Colonic mucosa (tissue), 4 donors: Measurements from ENCODE around the gene POU2AF3. TPM values are rescaled to one million over a fixed set of nuclear protein-coding genes. Genes with fewer than 3 reads are reported as not detected.

Source experiments
- DNase-seq: peaks from one replicate; pipeline ENCODE4 v3.0.0-alpha.2; 2020
- H3K27ac ChIP-seq: fragments of 200-600 bp; one replicate; pipeline ENCODE4 v1.8.0; 2021
- H3K27me3 ChIP-seq: fragments of 200-600 bp; one replicate; pipeline ENCODE4 v1.8.0; 2021
- H3K36me3 ChIP-seq: fragments of 200-600 bp; one replicate; pipeline ENCODE4 v1.8.0; 2021
- H3K4me1 ChIP-seq: fragments of 200-600 bp; one replicate; pipeline ENCODE4 v1.8.0; 2021; ENCODE audit warnings: mild to moderate bottlenecking
- H3K4me3 ChIP-seq: fragments of 200-600 bp; one replicate; pipeline ENCODE4 v1.8.0; 2021
- H3K9ac ChIP-seq, 2 donors: one replicate each; pipeline ENCODE4 v1.7.0; 2013; ENCODE audit warnings: control low read depth in 2 of 2, low read depth in 2 of 2, low read length in 2 of 2
- H3K9me3 ChIP-seq: fragments of 200-600 bp; one replicate; pipeline ENCODE4 v1.8.0; 2021
- intact Hi-C: fragments of 100-400 bp; cut with DNase I; formaldehyde crosslinking; loops from one replicate; pipeline ENCODE4 v1.14.1; 2022
- microRNA-seq: library from miRNA; unstranded; fragments of <30 nt; microRNA quantifications from one replicate; pipeline ENCODE4, GENCODE V29; 2019
- total RNA-seq, 2 donors: library from RNA; stranded (reverse); fragmentation: NEBNext Ultra II Directional in 1 of 2; extraction: Animal tissue kit (Norgen Biotek cat#: 25700) in 1 of 2; gene quantifications; one replicate each; pipeline ENCODE4 v1.2.1, GENCODE V29; 2021
- TF ChIP-seq, protein P1 (sequence below): fragments of 200-600 bp; IDR thresholded peaks from one replicate; pipeline ENCODE4 v1.8.0; 2022; ENCODE audit warnings: antibody characterized with exemption, mild to moderate bottlenecking
- donor health status: healthy.
- donor health status: DM: no; HTN: no; CAD: no.
- donor health status: DM: no; HTN: no; CAD: no.

Gene POU2AF3
- total RNA-seq, 2 donors from 2014 or later = 4.5 to 7.9 TPM

DNA sequence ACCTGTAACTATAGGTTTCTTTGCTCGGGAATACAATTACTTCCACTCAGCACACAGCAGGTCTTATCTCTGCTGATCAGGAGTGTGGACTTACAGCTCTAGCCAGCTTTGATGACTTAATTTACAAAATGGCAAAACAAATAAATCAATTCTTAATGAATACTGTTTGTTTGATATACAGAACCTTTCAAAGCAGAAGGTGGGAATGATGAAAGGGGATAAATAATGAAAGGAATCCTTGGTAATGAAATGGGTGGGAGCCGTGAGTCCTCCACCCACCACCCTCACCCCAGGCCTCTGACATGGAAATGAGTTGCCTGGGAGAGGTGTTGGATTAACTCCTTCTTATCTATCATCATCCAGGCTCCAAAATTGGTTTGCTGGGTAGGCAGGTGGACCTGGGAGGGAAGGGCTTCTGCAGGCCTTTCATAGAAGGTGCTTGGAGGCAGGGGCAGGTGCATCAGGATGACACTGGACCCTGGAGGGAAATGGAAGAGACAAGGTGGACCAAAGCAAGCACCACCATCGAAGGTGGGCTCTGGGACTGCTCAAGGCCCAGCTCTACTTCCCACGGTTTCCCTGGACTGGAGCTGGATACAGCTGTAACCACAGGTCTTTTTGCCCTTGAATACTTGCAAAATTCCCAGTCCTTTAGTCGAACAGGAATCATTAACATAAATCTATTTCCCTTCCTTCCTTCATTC lies 57.8 kb downstream of the POU2AF3 start:
- Histone ChIP-seq H3K36me3 (no peaks in the 10 kb centered on the region), H3K27me3 (no peaks in the 10 kb centered on the region), H3K4me1 (no peaks in the 10 kb centered on the region), H3K4me3 (no peak overlapping the region), H3K27ac (no peak overlapping the region), H3K9me3 (no peaks in the 10 kb centered on the region), H3K9ac (no peak overlapping the region)
- DNase-seq = no peak
- intact Hi-C loops = no loop called here
- TF ChIP-seq, protein P1, sequence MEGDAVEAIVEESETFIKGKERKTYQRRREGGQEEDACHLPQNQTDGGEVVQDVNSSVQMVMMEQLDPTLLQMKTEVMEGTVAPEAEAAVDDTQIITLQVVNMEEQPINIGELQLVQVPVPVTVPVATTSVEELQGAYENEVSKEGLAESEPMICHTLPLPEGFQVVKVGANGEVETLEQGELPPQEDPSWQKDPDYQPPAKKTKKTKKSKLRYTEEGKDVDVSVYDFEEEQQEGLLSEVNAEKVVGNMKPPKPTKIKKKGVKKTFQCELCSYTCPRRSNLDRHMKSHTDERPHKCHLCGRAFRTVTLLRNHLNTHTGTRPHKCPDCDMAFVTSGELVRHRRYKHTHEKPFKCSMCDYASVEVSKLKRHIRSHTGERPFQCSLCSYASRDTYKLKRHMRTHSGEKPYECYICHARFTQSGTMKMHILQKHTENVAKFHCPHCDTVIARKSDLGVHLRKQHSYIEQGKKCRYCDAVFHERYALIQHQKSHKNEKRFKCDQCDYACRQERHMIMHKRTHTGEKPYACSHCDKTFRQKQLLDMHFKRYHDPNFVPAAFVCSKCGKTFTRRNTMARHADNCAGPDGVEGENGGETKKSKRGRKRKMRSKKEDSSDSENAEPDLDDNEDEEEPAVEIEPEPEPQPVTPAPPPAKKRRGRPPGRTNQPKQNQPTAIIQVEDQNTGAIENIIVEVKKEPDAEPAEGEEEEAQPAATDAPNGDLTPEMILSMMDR = no peak

DNA sequence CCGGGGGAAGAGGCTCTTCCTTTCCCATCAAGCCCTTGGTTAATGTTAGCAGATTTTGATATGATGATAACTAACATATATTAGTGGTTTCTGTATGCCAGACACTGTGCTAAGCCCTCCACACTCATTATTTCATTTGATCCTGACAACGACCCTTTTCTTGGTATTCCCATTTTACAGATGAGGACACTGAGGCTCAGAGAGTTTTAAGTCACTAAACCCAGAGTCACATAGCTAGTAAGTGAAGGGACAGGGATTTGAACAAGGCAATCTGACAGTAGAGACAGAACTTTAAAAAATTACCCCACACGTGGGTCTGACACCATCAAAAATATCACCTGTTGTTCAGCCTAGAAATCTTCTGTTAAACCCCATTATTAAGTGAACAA lies 58.3 kb downstream of the POU2AF3 start:
- no peaks in the 10 kb centered on the region for H3K36me3 ChIP-seq
- intact Hi-C loops = no loop called here
- no peak for DNase-seq
- no peaks in the 10 kb centered on the region for H3K9me3 ChIP-seq
- H3K4me3 ChIP-seq = no peak overlapping the region
- no peak overlapping the region for H3K9ac ChIP-seq
- TF ChIP-seq, protein P1 = no peak
- H3K27me3 ChIP-seq = no peaks in the 10 kb centered on the region
- H3K27ac ChIP-seq = no peak overlapping the region
- no peaks in the 10 kb centered on the region for H3K4me1 ChIP-seq

DNA sequence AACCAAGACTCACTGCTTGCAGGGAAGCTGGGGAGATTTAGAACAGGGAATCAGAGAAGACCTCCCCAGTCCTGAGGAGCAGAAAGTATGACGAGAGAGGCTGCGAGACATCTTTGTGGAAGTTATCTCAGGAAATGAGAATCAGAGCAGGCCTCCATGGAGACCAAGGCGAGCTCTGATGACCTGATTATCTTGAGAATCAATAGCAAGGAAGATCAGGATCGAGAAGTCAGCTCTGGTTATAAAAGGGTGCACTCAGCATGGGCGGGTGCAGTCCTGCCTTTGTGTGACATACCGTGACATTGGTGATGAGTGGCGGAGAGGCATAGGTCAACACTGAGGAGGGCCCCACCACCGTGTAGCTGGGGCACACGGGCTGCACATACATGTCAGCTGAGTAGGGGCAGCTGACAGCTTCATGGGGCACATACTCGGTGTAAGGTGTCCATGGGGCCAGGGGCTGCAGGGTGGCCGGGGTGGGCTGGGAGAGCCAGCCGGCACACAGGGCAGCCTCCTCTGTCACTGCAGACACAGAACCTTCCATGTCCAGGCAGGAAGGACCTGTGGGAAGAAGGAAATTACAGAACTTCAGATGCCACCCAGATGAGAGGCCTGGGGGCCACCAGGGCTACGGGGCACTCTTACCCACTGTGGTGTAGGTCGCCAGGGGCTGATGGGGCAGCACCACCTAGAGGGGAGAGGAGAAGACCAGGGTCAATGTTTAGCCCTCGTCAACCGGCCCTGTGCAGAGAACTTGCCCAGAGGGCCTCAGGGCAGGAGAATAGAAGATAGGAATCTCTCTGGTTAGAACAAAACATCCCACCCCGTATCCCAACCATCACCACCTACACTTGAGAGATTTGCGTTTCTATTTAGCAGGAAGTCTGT lies 59.0 kb downstream of the POU2AF3 start:
- TF ChIP-seq, protein P1 = no peak
- no peak for DNase-seq
- Histone ChIP-seq H3K4me1 (no peaks in the 10 kb centered on the region), H3K4me3 (no peak overlapping the region), H3K9ac (no peak overlapping the region), H3K27me3 (no peaks in the 10 kb centered on the region), H3K36me3 (no peaks in the 10 kb centered on the region), H3K27ac (no peak overlapping the region), H3K9me3 (no peaks in the 10 kb centered on the region)
- intact Hi-C loops = loop anchor here (2.0 kb wide), 1 partner anchor 49 kb away; no protein-coding TSS in a partner anchor

Small RNAs within 50 kb of the gene (microRNA-seq; reads per million reads assigned to microRNA genes)
- gene MIR4491 = not detected

Other genes starting within 250 kb of the POU2AF3 start
- gene POU2AF2, start 52.8 kb upstream of the POU2AF3 start, total RNA-seq = 1 to 10 TPM; 1.3 to 2.2 TPM
- 1 to 10 TPM; 3.1 to 3.7 TPM for gene POU2AF1, start 80.7 kb downstream of the POU2AF3 start, total RNA-seq
- gene BTG4, start 213.8 kb downstream of the POU2AF3 start, total RNA-seq = not detected
- gene HOATZ, start 216.2 kb downstream of the POU2AF3 start, total RNA-seq = not detected
- gene LAYN, start 242.2 kb downstream of the POU2AF3 start, total RNA-seq = 1 to 10 TPM in 1 of 2 donors, under 1 TPM in 1; 0.99 to 9.0 TPM